ENCODE results near the gene GNRHR.
"Not testable (repeated sequence)": the region's sequence is repeated elsewhere in the genome, so short reads cannot be mapped to it uniquely, and the experiment has no call there.

The GNRHR gene

GRCh38 chr4:67725981-67726380, 28.2 kb downstream of the GNRHR start:
- DNase-seq = no peak

GRCh38 chr4:67725132-67725531, 29.1 kb downstream of the GNRHR start:
- DNase-seq = no peak

GRCh38 chr4:67723949-67724348, 30.2 kb downstream of the GNRHR start:
- DNase-seq = no peak

GRCh38 chr4:67723341-67723740, 30.8 kb downstream of the GNRHR start:
- no peak for DNase-seq

- no peak for DNase-seq
Observed at GRCh38 chr4:67721770-67722597, 32.2 kb downstream of the GNRHR start.

- DNase-seq = no peak
Observed at GRCh38 chr4:67721315-67721769, 32.8 kb downstream of the GNRHR start.

- no peak for DNase-seq
Observed at GRCh38 chr4:67719953-67720617, 34.1 kb downstream of the GNRHR start.

- no peak for DNase-seq
Observed at GRCh38 chr4:67718848-67719247, 35.3 kb downstream of the GNRHR start.

GRCh38 chr4:67717586-67717985, 36.6 kb downstream of the GNRHR start:
- no peak for DNase-seq

GRCh38 chr4:67714955-67715354, 39.2 kb downstream of the GNRHR start:
- no peak for DNase-seq

- no peak for DNase-seq
Observed at GRCh38 chr4:67714248-67714583, 40.0 kb downstream of the GNRHR start.

GRCh38 chr4:67713529-67714247, 40.5 kb downstream of the GNRHR start:
- DNase-seq = no peak

GRCh38 chr4:67712650-67713528, 41.3 kb downstream of the GNRHR start:
- no peak for DNase-seq

- DNase-seq = no peak
Observed at GRCh38 chr4:67712000-67712625, 42.1 kb downstream of the GNRHR start.

- DNase-seq = not testable (repeated sequence)
Observed at GRCh38 chr4:67706682-67707081, 47.5 kb downstream of the GNRHR start.

- no peak for DNase-seq
Observed at GRCh38 chr4:67704843-67705242, 49.3 kb downstream of the GNRHR start.

GRCh38 chr4:67702166-67702565, 52.0 kb downstream of the GNRHR start:
- no peak for DNase-seq

GRCh38 chr4:67701517-67701850, 52.7 kb downstream of the GNRHR start:
- DNase-seq = peak; percentile 55

- DNase-seq = peak; percentile 84
Observed at GRCh38 chr4:67700738-67701516, 53.3 kb downstream of the GNRHR start, which contains the start of gene UBA6. TSS of gene UBA6 (minus strand) at chr4:67701155. CDS start at chr4:67701119, 36 bp downstream.

- peak; percentile 4 for DNase-seq
Observed at GRCh38 chr4:67700116-67700737, 54.0 kb downstream of the GNRHR start.

- DNase-seq = no peak
Observed at GRCh38 chr4:67699603-67700002, 54.6 kb downstream of the GNRHR start.
